IPS-NIHi7 (cell line): Measurements from ENCODE around the gene GAL3ST2.
"Not testable (repeated sequence)": the region's sequence is repeated elsewhere in the genome, so short reads cannot be mapped to it uniquely, and the experiment has no call there.

ENCODE experiments used
- DNase-seq: peaks from one replicate; pipeline ENCODE4 v3.0.0; 2012; ENCODE audit warnings: mixed read lengths; ENCODE audit errors: extremely low spot score

The GAL3ST2 gene

GRCh38 chr2:241819947-241820624, 43.5 kb downstream of the GAL3ST2 start:
- DNase-seq, result not testable (repeated sequence)

- no peak for DNase-seq
Observed at GRCh38 chr2:241820625-241821384, 44.2 kb downstream of the GAL3ST2 start.

GRCh38 chr2:241821460-241822263, 45.0 kb downstream of the GAL3ST2 start:
- no peak for DNase-seq

GRCh38 chr2:241822264-241822623, 45.6 kb downstream of the GAL3ST2 start:
- no peak for DNase-seq

GRCh38 chr2:241823531-241824437, 47.2 kb downstream of the GAL3ST2 start:
- not testable (repeated sequence) for DNase-seq

DNA sequence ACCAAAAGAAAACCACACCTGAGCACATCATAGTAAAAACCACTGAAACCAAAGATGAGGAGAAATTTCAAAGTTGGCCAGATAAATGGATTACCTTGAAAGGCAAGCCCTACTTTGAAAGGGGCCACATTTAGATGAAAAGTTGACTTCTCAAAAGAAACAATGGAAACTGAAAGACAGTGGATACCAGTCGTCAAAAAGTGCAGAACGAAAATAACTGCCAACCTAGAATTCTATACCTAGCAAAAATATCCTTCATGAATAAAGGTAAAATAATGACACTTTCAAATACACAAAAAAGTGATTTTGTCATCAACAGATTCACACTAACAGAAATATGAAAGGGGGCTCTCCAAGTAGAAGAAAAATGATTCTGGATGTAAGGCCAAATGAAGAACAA, 50.8 kb downstream of the GAL3ST2 start:
- no peak for DNase-seq

- no peak for DNase-seq
Observed at GRCh38 chr2:241833101-241833663, 56.6 kb downstream of the GAL3ST2 start.

DNA sequence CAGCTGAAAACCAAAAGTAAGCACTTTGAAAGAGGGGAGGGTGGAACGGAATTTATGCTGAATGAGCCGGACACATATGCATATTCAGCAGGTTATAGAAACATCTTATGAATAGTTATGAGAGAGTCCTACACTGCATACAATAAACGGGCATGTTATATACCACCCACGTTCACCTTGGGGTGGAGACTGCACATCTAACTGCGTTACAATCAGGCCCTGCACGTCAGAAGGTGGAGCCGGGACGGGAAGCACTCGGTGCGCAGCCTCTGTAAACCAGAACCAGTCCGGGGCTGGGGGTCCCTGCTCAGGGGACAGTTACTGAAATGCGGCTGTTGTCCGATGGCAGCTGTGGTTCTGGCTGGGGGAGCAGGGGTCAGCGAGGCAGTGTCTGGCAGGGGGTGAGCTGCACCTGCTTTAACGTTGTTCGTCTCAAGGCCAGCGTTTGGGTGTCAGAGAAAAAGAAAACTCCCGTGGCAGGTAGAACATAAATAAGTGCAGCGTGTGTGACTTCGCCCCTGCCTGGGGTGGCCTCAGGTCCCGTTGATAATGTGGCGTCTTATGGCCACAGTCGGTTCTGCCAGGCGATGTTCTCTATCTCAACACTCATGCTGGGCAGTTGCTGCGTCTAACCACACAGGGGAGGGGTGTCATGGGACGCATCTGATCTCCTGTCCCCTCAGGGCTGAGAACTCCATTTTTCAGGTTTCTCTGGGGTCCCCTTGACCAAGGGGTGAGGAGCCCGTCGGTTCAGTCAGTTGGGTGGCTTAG, 57.3 kb downstream of the GAL3ST2 start:
- not testable (repeated sequence) for DNase-seq

- DNase-seq, result no peak
Observed at GRCh38 chr2:241834527-241835210, 58.0 kb downstream of the GAL3ST2 start.

DNA sequence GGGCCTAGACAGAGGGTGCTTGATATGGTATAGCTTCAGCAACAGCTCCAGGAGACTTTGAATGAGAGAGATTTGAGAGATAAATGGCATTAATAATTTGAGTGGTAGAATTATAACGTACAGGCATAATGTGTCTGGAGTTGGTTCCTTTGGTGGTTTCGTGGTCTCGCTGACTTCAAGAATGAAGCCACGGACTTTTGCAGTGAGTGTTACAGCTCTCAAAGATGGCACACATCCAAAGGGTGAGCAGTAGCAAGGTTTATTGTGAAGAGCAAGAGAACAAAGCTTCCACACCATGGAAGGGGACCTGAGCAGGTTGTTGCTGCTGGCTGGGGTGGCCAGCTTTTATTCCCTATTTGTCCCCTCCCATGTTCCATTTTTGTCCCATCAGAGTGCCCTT, 59.0 kb downstream of the GAL3ST2 start:
- DNase-seq, result no peak

GRCh38 chr2:241836292-241836691, 59.7 kb downstream of the GAL3ST2 start:
- DNase-seq, result no peak

- DNase-seq, result no peak
Observed at GRCh38 chr2:241837197-241837965, 60.8 kb downstream of the GAL3ST2 start.

GRCh38 chr2:241841181-241842066, 64.8 kb downstream of the GAL3ST2 start:
- peak; percentile 12 for DNase-seq

DNA sequence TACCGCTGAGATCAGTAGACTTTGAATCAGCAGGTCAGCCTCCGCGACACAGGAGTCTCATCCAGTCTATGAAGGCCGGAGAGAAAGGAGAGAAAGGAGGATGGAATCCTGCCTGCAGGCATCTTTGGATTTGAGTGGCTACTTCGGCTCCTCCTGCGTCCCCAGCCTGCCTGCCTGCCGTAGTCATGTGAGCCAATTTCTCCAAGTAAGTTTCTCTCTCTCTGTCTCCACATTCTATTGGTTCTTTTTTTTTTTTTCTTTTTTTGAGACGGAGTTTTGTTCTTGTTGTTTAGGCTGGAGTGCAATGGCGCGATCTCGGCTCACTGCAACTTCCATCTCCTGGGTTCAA, 65.4 kb downstream of the GAL3ST2 start:
- DNase-seq, result peak; percentile 15

GRCh38 chr2:241842620-241843211, 66.1 kb downstream of the GAL3ST2 start:
- peak; percentile 23 for DNase-seq

DNA sequence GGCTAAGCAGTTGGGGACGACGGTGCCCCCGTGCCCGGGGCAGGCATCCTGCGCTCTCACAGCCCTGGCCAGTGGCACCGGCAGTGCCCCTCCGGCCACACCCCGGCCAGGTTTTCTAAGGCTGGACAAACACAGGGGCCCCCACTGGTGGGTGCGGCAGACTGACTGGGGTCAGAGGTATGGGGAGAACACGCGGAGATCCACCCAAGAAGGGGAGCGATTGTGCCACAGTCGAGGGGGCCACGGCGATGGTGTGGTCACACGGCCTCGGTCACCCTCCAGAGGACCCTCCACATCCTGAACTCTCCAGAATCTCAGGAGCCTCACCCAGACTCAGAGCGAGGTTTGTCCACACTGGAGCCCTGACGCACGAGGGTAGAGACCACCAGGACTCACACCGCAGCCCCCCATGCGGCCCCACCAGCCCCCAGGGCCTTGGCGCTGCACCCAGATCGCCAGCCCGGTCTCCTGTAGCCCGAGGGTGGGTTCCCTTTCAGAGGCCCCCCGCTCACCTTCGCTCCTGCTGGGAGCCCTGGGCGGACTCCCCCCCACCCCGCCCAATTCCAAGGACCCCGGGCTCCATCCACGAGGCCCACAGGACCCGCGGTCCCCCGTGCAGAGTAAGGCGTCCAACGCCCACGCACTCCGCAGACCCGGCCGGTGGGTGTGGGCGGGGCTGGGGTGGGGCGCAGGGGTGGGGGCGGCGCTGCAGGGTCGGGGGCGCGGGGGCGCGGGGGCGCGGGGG, 66.9 kb downstream of the GAL3ST2 start:
- peak; percentile 11 for DNase-seq
